GM19099 (cell line): ENCODE results near the gene TASOR2.

Experiments
- POLR2A ChIP-seq: IDR thresholded peaks from 3 replicates; pipeline ENCODE4 v1.6.1; 2011; ENCODE audit warnings: low read depth; ENCODE audit not compliant: insufficient read length; ENCODE audit errors: extremely low read depth

The TASOR2 gene

DNA sequence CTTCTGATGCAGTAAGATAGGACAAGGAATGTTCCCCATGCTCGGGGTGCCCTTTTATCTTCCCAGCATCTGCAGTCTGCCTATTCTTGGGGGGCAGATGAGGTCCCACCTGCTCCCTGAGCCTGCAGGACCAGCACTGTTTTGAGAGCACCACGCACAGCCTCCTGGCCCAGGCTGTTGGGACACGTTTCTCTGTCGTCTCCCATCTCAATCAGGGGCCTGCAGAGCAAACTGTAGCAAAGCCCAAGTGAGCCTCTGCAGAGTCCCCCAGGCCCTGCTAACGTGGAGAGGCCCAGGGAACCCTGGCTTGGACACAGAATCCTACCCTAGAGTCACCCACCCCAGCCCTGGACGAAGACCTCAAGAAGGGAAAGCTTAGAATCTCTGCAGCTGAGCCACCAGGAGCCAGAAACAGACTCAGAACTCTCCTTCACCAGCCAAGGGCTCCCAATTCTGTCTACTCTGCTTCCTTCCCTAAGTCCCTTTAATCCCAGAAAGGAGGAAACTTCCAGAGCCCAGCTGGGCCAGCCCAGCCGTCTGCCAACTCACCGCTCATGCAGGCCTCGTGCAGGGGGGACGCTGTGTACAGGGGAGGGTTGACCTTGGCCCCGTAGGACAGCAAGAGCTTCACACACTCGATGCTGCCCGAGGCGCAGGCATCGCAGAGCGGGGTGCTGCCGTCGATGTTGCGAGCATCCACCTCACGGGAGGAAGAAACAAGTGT is 33.8 kb upstream of the TASOR2 start:
- no peak for TF ChIP-seq POLR2A

DNA sequence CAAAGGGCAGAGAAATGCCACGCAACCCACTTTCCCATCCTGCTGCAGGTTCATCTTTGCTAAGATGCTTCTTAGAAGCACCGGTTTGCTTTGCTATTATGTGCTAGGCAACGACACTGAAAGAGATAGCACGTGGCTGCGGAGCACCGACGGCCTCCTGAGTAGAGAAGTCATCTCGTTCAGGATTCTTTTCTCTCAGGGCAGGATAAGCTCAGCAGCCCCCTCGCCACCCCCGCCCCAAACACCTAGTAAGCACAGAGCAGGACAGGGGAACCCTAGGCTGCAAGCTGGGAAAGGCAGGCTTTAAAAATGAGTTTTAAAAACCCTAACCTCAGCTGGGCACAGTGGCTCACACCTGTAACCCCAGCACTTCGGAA is 33.3 kb upstream of the TASOR2 start:
- no peak for TF ChIP-seq POLR2A

DNA sequence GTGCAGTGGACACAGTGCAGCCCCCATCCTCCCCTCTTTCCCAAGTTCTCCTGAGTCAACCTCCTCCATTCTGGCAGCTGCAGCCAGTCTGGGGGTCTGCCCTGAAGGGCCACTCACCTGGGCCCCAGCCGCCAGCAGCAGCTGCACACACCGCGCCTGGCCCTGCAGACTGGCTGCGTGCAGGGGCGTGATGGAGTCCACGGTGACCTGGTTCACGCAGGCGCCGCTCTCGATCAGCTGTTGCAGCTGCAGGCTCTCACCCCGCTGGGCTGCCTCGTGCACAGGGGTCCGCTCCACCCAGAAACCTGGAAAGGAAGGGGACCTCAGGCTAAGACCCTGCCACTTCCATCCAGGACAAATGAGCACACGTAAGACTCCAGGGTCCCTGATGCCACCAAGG is 31.9 kb upstream of the TASOR2 start:
- no peak for TF ChIP-seq POLR2A

DNA sequence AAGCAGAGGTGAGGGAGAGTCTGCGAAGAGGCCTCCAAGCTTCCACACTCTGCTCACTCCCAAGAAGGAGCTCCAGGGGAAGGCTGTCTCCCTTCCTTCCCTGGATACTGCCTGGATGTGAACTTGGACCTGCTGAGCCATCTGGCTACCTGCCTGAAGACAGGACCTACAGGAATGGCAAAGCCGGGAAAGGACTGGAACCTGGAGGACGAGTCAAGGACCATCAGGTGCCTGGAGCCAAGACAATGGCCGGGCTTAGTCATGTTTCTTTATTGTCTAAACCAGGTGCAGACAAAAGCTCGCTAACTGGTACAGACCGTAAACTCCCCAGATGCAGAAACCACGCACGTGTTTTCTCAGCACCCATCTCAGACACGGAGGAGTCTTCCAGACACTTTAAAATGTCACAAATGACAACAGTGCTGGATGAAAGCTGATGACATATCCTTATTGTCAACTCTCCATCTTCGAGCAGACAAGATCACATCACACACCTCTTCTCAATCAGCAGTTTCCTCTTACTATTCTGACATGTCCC is 30.4 kb upstream of the TASOR2 start:
- no peak for TF ChIP-seq POLR2A

DNA sequence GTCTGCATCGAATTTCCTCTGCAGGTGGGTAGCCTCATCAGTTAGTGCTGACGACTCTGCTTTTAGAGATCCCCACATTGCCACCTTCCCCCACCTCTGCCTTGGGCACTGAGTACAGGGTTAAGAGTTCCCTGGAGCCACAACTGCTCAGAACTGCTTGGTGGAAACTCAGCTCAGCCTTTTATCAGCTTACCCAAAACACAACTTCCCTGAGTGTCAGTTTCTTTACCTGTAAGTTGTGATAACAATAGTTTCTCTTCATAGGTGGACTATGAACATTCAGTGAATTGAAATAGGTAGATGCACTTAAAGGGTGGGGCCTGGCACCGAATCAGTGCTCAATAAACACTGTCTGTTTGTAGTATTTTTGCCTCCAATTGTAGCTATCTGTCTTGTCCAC is 29.5 kb upstream of the TASOR2 start:
- no peak for TF ChIP-seq POLR2A

- TF ChIP-seq POLR2A = no peak
Observed at GRCh38 chr10:5656737-5657579, 27.7 kb upstream of the TASOR2 start.

DNA sequence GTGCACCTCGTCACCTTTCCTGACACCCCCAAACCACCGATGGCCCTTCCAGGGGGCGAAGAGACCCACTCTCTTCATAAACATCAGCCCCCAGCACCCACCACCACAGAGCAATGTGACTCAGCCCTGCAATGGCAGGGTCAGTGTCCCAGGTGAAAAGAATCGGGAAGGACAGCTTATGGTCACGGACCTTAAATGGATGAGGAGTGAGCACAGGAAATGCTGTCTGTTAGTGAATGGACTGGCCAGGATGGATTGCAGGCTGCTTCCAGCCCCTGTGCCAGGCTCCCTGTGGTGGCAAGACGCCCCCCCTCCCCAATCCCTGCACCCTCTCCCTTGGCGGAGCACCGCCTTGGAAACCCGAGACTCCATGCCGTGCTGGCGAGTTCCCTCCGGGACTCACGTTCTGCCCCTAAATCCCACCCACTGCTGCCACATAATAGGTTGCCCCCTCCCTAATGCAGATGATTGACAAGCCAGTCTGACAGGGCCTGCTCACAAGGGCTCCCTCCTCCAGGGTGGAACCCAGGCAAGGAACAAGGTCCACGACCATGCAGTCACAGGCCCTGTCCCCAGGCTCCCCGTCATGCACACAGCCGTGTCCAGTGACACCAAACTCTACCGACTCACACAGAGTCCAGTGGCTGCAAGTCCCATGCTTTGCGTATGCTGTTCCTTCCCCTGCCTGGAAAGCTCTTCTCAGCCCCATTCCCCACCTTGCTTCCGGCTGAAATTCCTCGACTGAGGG is 25.6 kb upstream of the TASOR2 start:
- no peak for TF ChIP-seq POLR2A

DNA sequence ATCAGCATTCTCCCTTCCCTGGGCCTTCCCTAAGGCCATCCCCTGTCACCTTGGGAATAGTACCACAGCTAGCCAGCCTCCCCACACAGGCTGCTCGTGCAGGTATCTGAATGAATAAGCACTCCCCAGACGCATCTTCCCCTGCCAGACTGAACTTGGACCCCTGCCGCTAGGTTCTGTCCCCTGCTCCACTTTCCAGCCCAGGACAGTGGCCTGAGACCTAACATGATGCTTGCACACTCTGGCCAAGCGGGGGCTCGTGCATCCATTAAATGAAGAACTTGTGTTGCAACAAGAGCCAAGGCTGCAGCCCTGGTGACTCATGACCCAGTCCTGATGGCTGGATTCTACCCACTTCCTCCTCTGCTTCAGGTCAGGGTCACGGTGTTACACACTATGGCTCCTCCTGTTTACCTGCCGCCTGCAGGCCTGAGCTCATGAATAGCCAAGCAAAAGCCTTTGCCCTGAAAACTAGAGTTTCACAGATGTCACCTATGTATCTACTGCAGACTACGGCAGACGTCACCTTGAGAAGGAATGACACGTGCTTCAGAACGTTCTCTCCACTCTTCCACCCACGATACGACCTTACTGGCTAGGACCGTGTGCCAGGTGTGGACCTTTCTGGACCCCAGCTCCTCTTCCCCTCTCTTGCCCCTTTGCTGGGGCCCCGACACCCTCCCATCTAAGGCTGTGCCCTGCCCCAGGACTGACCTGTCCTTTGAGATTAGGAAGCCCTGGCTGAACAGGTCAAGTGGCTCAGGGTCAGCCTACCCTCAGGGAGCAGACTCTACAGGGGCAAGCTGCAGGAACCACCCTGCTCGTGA is 24.7 kb upstream of the TASOR2 start:
- no peak for TF ChIP-seq POLR2A

GRCh38 chr10:5661043-5661442 is 23.6 kb upstream of the TASOR2 start:
- TF ChIP-seq POLR2A = no peak

DNA sequence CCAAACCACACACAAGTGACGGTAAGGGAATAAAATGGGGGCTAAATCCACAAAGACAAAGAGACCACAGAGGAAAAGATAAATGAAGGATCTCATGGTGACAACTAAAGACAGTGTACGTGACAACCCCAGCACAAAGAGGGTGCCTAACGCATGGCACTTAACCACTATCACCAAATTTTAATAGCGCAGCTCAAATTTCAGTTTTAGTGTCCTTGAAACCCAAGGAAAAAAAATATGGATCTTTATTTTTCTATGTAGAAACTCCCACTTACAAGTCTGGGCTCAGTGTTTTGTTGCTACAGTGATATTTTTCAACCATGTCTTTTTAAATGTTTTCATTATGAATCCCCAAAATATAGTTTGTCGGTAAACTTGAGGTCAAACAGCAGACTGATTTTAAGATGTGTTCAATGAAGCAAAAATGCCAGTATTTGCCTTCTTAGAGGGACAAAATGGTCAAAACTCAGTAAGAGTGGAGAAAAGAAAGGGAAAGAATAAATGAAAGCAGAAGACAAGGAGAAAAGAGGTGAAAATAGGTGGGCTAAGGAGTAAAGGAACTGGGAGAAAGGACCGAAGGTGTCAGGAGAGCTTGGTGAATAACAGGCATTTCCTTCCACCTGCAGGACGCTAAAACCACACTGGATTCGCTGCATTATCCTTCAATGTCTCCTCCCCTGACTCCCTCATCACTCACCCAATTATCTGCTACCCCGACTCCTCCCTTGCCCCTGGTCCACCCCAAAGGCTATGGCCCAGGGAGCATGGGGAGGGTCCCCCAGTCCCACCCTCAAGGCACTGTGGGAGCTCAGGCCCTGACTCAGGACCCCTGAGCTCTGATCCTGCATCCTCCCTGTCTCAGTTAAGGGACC is 21.7 kb upstream of the TASOR2 start:
- TF ChIP-seq POLR2A = no peak

GRCh38 chr10:5663692-5664427 is 20.8 kb upstream of the TASOR2 start:
- no peak for TF ChIP-seq POLR2A

DNA sequence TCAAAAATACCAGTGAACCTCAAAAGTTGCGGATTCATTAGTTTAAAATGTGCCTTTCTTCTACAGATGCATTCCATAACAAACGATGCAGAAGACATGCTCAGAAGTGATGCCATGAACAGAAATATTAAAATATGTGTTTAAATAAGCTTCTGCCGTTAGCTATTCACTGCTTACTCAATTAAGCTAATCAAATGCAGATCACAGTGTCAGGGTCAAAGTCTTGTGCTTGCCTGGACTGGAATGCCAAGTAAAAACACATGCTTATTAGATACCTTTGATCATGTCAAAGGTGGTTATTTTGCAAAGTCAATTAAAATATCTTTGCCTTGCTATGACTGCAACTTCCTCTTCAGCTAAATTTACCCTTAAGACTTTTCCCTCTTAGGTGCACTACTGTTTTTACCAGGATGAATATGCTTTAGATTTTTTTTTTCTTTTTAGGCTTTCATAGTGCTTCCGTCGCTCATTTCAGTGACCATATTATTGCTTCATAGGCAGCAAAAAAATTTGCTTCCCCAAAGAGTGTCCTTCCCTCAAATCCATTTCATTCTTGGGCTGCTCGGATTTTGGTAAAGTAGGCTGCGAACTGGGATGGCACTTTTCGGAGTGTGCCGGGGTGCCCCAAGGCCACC is 19.1 kb upstream of the TASOR2 start:
- TF ChIP-seq POLR2A = no peak
